Mesothelial cell of epicardium (in vitro differentiated cells): ENCODE measurements around the gene UGT1A9. TPM values are rescaled to one million over a fixed set of nuclear protein-coding genes. Genes with fewer than 3 reads are reported as not detected.
"Not testable (repeated sequence)": the region's sequence is repeated elsewhere in the genome, so short reads cannot be mapped to it uniquely, and the experiment has no call there.

ENCODE experiments used
- DNase-seq, 2 experiments: peaks; one replicate each; pipeline ENCODE4 v3.0.0; 2021; ENCODE audit warnings: low spot score in 2 of 2; ENCODE audit not compliant: unreplicated experiment in 2 of 2
- H3K27ac Mint-ChIP-seq: 2 replicates; pipeline ENCODE4 v1.8.0; 2021; ENCODE audit warnings: mixed read lengths
- H3K27me3 Mint-ChIP-seq: 2 replicates; pipeline ENCODE4 v1.8.0; 2021; ENCODE audit warnings: low read depth, mixed read lengths
- H3K36me3 Mint-ChIP-seq: 2 replicates; pipeline ENCODE4 v1.8.0; 2021; ENCODE audit warnings: mixed read lengths
- H3K4me1 Mint-ChIP-seq: 2 replicates; pipeline ENCODE4 v1.8.0; 2021; ENCODE audit warnings: mixed read lengths
- H3K4me3 Mint-ChIP-seq: 2 replicates; pipeline ENCODE4 v1.8.0; 2021; ENCODE audit warnings: mild to moderate bottlenecking, moderate library complexity, mixed read lengths
- H3K9me3 Mint-ChIP-seq: 2 replicates; pipeline ENCODE4 v1.8.0; 2021; ENCODE audit warnings: mixed read lengths
- CTCF ChIP-seq: fragments of 200-600 bp; sonication (generic); IDR thresholded peaks from one replicate; pipeline ENCODE4 v1.5.0; 2021; ENCODE audit warnings: antibody characterized with exemption; ENCODE audit not compliant: unreplicated experiment
- total RNA-seq: library from RNA; stranded (reverse); gene quantifications from 3 replicates; pipeline ENCODE4 v1.2.1, GENCODE V29; 2021

Gene UGT1A9
- not detected in 3 replicates for total RNA-seq

GRCh38 chr2:233671290-233672161 lies at the start of gene UGT1A9:
Gene UGT1A9, plus strand, starts transcription at chr2:233671898. Its CDS starts 37 bp downstream, at chr2:233671935.
- no peak for TF ChIP-seq CTCF
- Mint-ChIP-seq H3K4me3 (no peak within 1 kb of the TSS), H3K27ac (no peak within 1 kb of the TSS), H3K4me1 (no peaks in the 10 kb centered on the region), H3K27me3 (peaks cover 26% of the 10 kb centered on the region), H3K9me3 (peaks cover 8% of the 10 kb centered on the region), H3K36me3 (no peaks in the 10 kb centered on the region)
- no peak for DNase-seq

- no peak overlapping the region for H3K4me3 Mint-ChIP-seq
- peaks cover 45% of the 10 kb centered on the region for H3K9me3 Mint-ChIP-seq
- no peak overlapping the region for H3K27ac Mint-ChIP-seq
Measured at GRCh38 chr2:233627331-233628025, 44.2 kb upstream of the UGT1A9 start.

GRCh38 chr2:233636306-233636705 lies 35.4 kb upstream of the UGT1A9 start, which contains the start of gene UGT1A10:
Gene UGT1A10, plus strand, starts transcription at chr2:233636448. Its CDS starts 75 bp downstream, at chr2:233636523.
- not testable (repeated sequence) for DNase-seq, H3K27ac Mint-ChIP-seq, H3K36me3 Mint-ChIP-seq, H3K4me3 Mint-ChIP-seq, H3K4me1 Mint-ChIP-seq
- Mint-ChIP-seq H3K27me3 (peaks cover 34% of the 10 kb centered on the region), H3K9me3 (peaks cover 25% of the 10 kb centered on the region)

More at GRCh38 chr2:233627331-233628025, 44.2 kb upstream of the UGT1A9 start:
- DNase-seq, result no peak
- Mint-ChIP-seq H3K36me3 (no peaks in the 10 kb centered on the region), H3K4me1 (no peaks in the 10 kb centered on the region), H3K27me3 (peaks cover 15% of the 10 kb centered on the region)
- no peak for TF ChIP-seq CTCF

GRCh38 chr2:233638836-233639235 lies 32.9 kb upstream of the UGT1A9 start:
- no peaks in the 10 kb centered on the region for H3K36me3 Mint-ChIP-seq
- DNase-seq, result no peak
- no peak overlapping the region for H3K27ac Mint-ChIP-seq
- H3K4me3 Mint-ChIP-seq, result no peak overlapping the region
- no peak for TF ChIP-seq CTCF
- H3K27me3 Mint-ChIP-seq, result peaks cover 30% of the 10 kb centered on the region
- H3K4me1 Mint-ChIP-seq, result no peaks in the 10 kb centered on the region
- H3K9me3 Mint-ChIP-seq, result peaks cover 19% of the 10 kb centered on the region

- H3K27ac Mint-ChIP-seq, result no peak overlapping the region
- H3K9me3 Mint-ChIP-seq, result peaks cover 21% of the 10 kb centered on the region
- no peaks in the 10 kb centered on the region for H3K4me1 Mint-ChIP-seq
- no peaks in the 10 kb centered on the region for H3K36me3 Mint-ChIP-seq
- no peak overlapping the region for H3K4me3 Mint-ChIP-seq
- TF ChIP-seq CTCF, result no peak
- DNase-seq, result no peak
- H3K27me3 Mint-ChIP-seq, result peaks cover 22% of the 10 kb centered on the region
Measured at GRCh38 chr2:233639860-233640259, 31.8 kb upstream of the UGT1A9 start.

GRCh38 chr2:233643128-233643527 lies 28.6 kb upstream of the UGT1A9 start:
- DNase-seq, result no peak
- Mint-ChIP-seq H3K4me3 (no peak overlapping the region), H3K9me3 (peaks cover 39% of the 10 kb centered on the region), H3K27ac (no peak overlapping the region), H3K27me3 (peaks cover 11% of the 10 kb centered on the region), H3K36me3 (no peaks in the 10 kb centered on the region), H3K4me1 (no peaks in the 10 kb centered on the region)
- no peak for TF ChIP-seq CTCF

GRCh38 chr2:233646033-233646432 lies 25.7 kb upstream of the UGT1A9 start:
- not testable (repeated sequence) for H3K4me3 Mint-ChIP-seq, DNase-seq, H3K27me3 Mint-ChIP-seq, H3K4me1 Mint-ChIP-seq, H3K36me3 Mint-ChIP-seq, H3K27ac Mint-ChIP-seq
- H3K9me3 Mint-ChIP-seq, result peaks cover 39% of the 10 kb centered on the region
